ENCODE data around the gene OGA. TPM values are rescaled to one million over a fixed set of nuclear protein-coding genes. Genes with fewer than 3 reads are reported as not detected.

Gene OGA
- total RNA-seq, 1 donor from 2014 or later = 113 TPM

DNA sequence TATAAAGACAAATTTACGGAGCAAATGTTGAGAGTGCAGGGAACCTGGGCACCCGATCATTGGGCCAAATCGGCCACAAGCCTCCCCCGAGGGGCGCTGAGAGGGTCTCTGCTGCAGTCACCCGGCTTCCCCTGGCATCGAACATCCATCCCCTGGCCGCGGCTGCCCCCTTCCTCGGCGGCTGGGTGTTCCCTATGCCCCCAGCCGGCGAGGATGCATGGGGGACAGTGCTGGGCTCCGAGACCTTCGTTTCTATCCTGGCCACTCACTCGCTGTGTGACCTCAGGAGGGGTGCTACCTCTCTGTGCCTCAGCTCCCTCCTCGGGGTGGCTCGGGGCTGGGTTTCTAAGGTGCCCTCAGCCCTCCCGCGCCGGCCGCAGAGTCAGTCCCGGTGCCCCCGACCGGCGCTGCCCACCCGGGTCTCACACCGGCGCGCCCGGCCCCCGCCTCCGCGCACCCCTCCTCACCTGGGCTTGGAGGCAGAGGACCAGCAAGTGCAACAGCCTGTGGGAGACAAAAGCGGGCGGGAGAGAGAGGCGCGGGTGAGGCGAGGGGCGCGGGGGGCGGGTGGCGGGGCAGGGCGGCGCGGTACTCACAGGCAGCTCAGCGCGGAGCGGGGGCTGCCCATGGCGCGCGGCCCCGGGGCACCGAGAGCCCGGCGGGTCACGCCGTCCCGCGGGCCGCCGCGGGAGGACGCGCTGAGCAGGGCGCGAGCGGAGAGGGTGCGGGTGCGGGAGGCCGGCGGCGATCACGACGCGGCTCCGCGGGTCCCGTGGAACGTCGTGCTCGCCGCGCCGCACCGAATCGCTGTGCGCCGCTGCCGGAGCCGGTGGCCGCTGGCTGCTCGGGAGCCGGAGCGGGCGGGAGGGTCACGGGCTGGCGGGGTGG, 42.7 kb downstream of the OGA start, which contains the start of gene FGF8:
Gene FGF8 (minus strand): TSS at position 842 of the 888 bp plus-strand sequence. CDS start 214 bp downstream, at position 628.
- no peaks in the 10 kb centered on the region for H3K9me3 Mint-ChIP-seq
- H3K27me3 Mint-ChIP-seq (ENCODE audit: insufficient read depth) = peaks cover 57% of the 10 kb centered on the region
- intact Hi-C loops (cut with micrococcal nuclease) = no loop called here
- H3K4me1 Mint-ChIP-seq (ENCODE audit: low read depth) = peaks cover 21% of the 10 kb centered on the region
- H3K27ac Mint-ChIP-seq = no peak within 1 kb of the TSS
- H3K4me3 Mint-ChIP-seq = peak within 1 kb of the TSS; percentile 47
- H3K36me3 Mint-ChIP-seq (ENCODE audit: low read depth) = peaks cover 19% of the 10 kb centered on the region
- DNase-seq (ENCODE audit: low spot score) = no peak

DNA sequence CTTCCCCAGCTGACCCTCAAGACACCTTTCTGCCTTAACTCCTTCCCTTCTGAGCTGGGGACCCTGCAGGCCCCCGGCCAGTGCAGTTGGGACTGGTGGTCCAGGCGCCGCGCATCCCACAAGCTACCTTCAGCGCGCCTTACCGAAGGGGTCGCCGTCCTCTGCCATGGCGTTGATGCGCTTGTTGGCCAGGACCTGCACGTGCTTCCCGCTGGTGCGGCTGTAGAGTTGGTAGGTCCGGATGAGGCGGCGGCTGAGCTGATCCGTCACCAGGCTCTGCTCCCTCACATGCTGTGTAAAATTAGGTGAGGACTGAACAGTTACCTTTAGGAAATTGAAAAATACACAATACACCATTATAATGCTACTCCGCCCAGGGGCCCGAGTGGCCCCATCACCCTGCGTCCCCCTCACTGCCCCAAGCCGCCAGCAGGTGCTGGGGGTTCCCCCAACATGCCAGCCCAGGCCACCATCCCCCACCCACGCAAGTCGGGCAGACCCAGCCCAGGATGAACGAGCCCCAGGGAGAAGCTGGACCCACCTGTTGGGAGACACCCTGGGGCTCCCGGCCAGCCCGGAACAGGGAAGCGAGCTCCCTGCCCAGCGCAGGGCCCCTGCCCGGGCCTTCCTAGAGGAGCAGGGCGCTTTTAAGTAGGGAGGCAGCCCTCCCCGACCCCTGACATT, 43.5 kb downstream of the OGA start:
- Mint-ChIP-seq H3K27ac (no peak overlapping the region), H3K27me3 (ENCODE audit: insufficient read depth) (peaks cover 57% of the 10 kb centered on the region), H3K9me3 (no peaks in the 10 kb centered on the region), H3K36me3 (ENCODE audit: low read depth) (peaks cover 17% of the 10 kb centered on the region), H3K4me3 (no peak overlapping the region), H3K4me1 (ENCODE audit: low read depth) (peaks cover 13% of the 10 kb centered on the region)
- intact Hi-C loops (cut with micrococcal nuclease) = no loop called here
- no peak for DNase-seq (ENCODE audit: low spot score)

DNA sequence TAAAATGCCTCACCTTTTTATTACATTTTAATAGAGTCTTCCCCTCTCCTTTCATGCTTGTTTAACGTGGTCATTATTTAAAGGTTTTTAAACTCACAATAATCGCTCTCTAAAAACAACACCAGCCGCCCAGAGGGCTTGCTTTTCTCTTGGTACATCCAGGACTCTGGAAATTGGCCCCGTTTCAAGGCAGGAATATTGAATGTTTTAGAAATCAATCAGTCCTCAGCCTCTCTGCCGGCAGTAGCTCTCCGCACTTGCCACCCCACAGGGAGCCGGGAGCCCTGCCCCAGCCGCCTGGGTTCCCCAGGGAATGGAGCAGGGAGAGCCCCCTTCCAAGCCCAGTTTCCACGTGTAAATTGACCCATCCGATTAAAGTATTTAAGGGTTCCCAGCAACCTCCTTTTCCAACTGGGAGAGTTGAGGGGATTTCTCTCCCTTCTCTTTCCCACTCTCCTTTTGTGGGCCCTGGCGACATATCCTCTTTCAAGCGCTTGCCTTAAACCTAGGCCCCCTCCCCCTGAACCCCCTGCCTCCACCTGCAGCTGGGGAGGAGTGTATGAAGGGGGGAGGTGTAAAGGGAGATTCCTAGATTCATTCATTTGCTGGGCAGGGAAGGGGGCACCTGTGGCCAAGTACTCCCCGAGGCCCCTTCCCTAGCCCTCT, 44.2 kb downstream of the OGA start:
- Mint-ChIP-seq H3K4me1 (ENCODE audit: low read depth) (peaks cover 10% of the 10 kb centered on the region), H3K27ac (no peak overlapping the region), H3K4me3 (no peak overlapping the region), H3K36me3 (ENCODE audit: low read depth) (peaks cover 15% of the 10 kb centered on the region), H3K9me3 (no peaks in the 10 kb centered on the region), H3K27me3 (ENCODE audit: insufficient read depth) (peaks cover 59% of the 10 kb centered on the region)
- intact Hi-C loops (cut with micrococcal nuclease) = no loop called here
- no peak for DNase-seq (ENCODE audit: low spot score)

DNA sequence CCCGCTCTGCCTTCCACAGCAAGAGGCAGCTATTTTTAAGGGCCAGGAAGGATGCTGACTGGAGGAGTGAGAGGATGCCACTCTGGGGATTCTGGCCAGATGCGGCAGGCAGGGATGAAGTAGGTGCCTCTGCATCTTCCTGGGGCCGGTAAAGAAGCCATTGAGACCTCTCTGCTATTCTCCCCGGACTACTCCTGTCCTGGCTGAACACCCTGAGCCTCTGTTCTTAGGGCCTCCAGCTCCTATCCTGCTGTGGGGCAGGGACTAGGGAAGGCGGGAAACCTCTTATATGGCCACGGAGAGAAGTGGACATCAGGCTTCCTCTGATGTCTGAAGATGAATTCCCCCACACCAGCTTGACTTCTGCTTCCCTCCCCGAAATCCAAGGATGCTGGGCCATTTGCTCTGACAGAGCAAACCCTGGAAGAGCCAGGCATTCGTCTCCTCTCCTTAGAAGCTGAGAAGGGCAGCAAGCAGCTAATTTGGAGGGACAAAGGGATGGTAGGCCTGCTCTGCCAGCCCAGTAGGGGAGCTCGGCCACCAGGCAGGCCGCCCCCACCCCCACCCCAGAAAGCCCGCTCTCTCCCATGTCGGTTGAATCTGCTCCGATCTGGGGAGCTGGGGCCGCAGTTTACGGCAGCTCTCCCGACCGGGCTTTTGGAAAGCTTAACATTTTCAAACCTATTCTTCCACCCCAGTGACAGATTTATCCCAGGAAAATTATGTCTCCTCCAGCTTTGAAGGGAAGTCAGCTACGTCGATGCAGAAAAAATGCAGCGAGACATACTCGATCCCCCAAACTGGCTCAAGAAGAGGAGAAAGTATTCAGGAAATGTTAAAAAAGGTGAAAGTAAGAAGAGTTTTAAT, 45.1 kb downstream of the OGA start:
- no peak overlapping the region for H3K4me3 Mint-ChIP-seq
- H3K4me1 Mint-ChIP-seq (ENCODE audit: low read depth) = peaks cover 5% of the 10 kb centered on the region
- peaks cover 57% of the 10 kb centered on the region for H3K27me3 Mint-ChIP-seq (ENCODE audit: insufficient read depth)
- no peaks in the 10 kb centered on the region for H3K9me3 Mint-ChIP-seq
- intact Hi-C loops (cut with micrococcal nuclease) = no loop called here
- peaks cover 11% of the 10 kb centered on the region for H3K36me3 Mint-ChIP-seq (ENCODE audit: low read depth)
- no peak overlapping the region for H3K27ac Mint-ChIP-seq
- DNase-seq (ENCODE audit: low spot score) = no peak

DNA sequence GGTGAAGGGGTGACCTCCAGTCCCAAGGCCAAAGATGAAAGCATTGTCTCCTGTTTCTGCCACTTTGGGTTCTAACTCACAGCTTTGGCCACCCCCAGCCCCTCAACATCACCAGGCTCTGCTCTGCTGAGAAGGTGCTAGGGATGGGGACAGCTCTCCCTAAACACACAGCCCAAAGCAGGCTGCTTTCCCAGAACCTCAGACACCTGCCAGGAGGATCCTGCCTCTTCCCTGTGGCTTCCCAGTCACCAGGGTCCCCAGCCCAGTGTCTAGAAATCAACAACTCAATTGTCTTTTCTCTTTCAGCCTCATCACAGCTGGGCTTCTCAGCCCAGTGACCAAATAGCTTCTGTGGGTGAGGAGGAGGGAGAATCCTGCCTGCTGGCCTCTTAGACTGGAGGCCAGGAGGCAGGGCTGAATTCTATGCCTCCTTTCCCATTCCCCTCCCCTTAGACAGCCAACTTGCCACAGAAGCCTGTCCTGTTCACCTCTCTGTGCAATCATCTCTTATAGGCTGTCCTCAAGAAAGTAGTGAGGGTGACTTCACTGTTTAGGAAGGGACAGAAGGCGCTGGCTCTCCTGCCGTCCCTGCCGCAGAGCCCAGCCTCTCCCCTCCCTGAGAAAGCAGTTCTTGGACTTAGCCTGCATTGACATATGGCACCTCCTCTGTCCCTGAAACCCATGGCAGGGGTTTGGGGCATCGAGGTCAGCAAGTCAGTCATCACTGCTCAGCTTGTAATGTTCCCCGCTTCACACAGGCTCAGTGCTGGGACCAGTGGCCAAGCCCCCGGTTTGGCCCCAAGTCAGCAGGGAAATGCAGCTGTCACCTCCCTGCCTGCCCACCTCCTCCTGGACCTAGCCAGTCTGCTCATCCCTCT, 46.0 kb downstream of the OGA start:
- no peak for DNase-seq (ENCODE audit: low spot score)
- Mint-ChIP-seq H3K4me1 (ENCODE audit: low read depth) (no peaks in the 10 kb centered on the region), H3K36me3 (ENCODE audit: low read depth) (peaks cover 3% of the 10 kb centered on the region), H3K4me3 (no peak overlapping the region), H3K27me3 (ENCODE audit: insufficient read depth) (peaks cover 50% of the 10 kb centered on the region), H3K27ac (no peak overlapping the region), H3K9me3 (no peaks in the 10 kb centered on the region)
- intact Hi-C loops (cut with micrococcal nuclease) = no loop called here

DNA sequence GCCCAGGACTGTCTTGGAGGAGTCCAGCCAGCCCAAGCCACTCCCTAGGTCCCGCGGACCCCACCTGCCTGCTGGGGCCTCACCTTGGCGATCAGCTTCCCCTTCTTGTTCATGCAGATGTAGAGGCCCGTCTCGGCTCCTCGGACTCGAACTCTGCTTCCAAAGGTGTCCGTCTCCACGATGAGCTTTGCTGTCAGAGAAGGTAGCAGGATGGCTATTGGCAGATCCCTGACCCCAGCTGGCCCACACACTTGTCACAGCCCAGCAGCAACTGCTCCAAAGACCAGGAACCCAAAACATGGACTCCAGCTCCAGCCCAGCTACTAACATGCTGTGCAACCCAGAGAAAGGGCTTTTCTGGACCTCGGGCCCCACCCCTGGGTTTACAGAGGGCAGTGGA, 46.9 kb downstream of the OGA start:
- intact Hi-C loops (cut with micrococcal nuclease) = no loop called here
- H3K27me3 Mint-ChIP-seq (ENCODE audit: insufficient read depth) = peaks cover 45% of the 10 kb centered on the region
- H3K4me1 Mint-ChIP-seq (ENCODE audit: low read depth) = no peaks in the 10 kb centered on the region
- no peaks in the 10 kb centered on the region for H3K9me3 Mint-ChIP-seq
- H3K4me3 Mint-ChIP-seq = no peak overlapping the region
- no peaks in the 10 kb centered on the region for H3K36me3 Mint-ChIP-seq (ENCODE audit: low read depth)
- no peak for DNase-seq (ENCODE audit: low spot score)
- H3K27ac Mint-ChIP-seq = no peak overlapping the region

DNA sequence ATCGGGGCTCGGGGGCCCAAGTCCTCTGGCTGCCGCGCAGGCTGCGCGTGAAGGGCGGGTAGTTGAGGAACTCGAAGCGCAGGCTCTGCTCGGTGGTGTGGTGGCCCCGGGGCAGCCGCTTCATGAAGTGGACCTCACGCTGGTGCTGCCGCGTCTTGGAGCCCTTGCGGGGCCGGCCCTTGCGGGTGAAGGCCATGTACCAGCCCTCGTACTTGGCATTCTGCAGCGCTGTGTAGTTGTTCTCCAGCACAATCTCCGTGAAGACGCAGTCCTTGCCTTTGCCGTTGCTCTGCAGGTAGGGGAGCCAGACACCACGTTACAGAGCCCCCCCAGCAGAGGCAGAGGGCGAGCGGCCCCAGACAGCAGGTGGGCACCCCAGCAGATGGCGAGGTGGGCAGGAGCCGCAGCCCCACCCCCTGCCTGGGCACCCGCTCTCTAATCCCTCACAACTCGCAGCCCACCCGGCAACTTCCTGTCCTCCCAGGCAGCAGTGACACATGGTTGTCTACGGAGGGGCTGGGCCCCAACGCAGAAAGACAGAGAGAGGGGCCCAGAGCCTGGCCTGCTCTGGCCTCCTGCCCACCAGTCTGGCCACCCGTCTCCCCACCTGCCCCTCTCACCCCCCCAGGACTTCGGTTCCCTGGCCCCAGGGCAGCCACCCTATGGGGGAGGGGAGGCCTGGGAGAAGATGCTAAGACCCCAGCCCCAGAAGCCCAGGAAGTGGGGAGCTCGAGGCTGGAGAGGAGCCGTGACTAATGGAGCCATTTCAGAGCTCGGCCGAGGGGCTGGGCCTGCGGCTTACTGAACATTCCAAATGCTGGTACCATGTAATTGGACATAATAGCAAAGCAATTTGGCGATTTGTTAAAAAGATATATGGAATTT, 47.7 kb downstream of the OGA start:
- H3K36me3 Mint-ChIP-seq (ENCODE audit: low read depth) = no peaks in the 10 kb centered on the region
- intact Hi-C loops (cut with micrococcal nuclease) = no loop called here
- H3K4me1 Mint-ChIP-seq (ENCODE audit: low read depth) = no peaks in the 10 kb centered on the region
- no peak overlapping the region for H3K4me3 Mint-ChIP-seq
- H3K9me3 Mint-ChIP-seq = no peaks in the 10 kb centered on the region
- peaks cover 51% of the 10 kb centered on the region for H3K27me3 Mint-ChIP-seq (ENCODE audit: insufficient read depth)
- DNase-seq (ENCODE audit: low spot score) = no peak
- no peak overlapping the region for H3K27ac Mint-ChIP-seq

DNA sequence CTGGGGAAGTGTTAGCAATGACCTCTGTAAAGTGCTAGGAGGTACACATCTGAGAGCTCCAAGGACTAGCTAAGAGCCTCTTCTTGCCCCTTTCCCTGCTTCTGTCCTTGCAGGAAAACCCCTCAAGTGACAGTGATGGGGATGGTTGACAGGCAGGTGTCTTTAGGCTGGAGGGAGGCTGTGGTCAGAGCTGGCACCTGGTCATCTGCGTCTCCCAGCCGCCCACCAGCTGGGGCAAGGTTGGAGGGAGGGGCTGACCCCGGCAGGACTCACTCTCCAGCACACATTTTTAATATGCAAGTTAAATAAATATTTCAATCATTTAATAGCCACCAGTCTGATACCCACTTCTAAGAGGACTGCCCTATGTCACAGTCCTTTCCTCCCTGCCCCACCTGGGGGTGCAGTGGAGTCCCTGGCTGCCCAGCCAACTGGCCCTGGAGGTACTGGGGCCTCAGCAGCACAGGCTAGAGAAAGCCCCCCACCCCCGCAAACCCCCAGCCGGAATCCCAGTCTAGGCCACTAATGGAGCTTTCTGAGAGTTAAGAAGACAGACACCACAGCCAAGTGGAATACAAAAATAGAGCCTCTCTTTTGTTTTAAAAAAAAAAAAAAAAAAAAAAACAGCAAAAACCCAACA, 48.6 kb downstream of the OGA start:
- Mint-ChIP-seq H3K4me3 (no peak overlapping the region), H3K4me1 (ENCODE audit: low read depth) (no peaks in the 10 kb centered on the region), H3K27me3 (ENCODE audit: insufficient read depth) (peaks cover 51% of the 10 kb centered on the region), H3K27ac (no peak overlapping the region), H3K36me3 (ENCODE audit: low read depth) (no peaks in the 10 kb centered on the region), H3K9me3 (no peaks in the 10 kb centered on the region)
- intact Hi-C loops (cut with micrococcal nuclease) = no loop called here
- no peak for DNase-seq (ENCODE audit: low spot score)

DNA sequence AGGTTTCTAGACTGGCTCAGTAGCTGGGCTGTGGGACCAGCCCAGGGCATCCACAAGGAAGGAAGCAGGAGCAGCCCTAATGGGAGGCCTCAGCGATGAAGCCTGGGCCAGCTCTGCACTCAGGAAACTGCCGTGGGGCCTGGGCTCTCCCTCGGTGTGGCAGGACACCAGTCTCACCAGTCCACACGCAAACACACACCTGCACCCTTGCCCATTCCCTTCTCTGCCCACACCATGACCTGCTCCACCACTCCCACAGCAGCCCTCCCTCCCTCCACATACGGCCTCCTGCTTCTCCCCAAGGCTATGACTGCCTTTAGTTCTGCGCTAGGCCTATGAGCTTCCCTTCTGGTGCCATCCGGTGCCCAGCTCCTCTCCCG, 49.5 kb downstream of the OGA start:
- H3K27me3 Mint-ChIP-seq (ENCODE audit: insufficient read depth) = peaks cover 45% of the 10 kb centered on the region
- no peak for DNase-seq (ENCODE audit: low spot score)
- H3K27ac Mint-ChIP-seq = no peak overlapping the region
- no peak overlapping the region for H3K4me3 Mint-ChIP-seq
- H3K4me1 Mint-ChIP-seq (ENCODE audit: low read depth) = no peaks in the 10 kb centered on the region
- no peaks in the 10 kb centered on the region for H3K9me3 Mint-ChIP-seq
- intact Hi-C loops (cut with micrococcal nuclease) = no loop called here
- no peaks in the 10 kb centered on the region for H3K36me3 Mint-ChIP-seq (ENCODE audit: low read depth)

DNA sequence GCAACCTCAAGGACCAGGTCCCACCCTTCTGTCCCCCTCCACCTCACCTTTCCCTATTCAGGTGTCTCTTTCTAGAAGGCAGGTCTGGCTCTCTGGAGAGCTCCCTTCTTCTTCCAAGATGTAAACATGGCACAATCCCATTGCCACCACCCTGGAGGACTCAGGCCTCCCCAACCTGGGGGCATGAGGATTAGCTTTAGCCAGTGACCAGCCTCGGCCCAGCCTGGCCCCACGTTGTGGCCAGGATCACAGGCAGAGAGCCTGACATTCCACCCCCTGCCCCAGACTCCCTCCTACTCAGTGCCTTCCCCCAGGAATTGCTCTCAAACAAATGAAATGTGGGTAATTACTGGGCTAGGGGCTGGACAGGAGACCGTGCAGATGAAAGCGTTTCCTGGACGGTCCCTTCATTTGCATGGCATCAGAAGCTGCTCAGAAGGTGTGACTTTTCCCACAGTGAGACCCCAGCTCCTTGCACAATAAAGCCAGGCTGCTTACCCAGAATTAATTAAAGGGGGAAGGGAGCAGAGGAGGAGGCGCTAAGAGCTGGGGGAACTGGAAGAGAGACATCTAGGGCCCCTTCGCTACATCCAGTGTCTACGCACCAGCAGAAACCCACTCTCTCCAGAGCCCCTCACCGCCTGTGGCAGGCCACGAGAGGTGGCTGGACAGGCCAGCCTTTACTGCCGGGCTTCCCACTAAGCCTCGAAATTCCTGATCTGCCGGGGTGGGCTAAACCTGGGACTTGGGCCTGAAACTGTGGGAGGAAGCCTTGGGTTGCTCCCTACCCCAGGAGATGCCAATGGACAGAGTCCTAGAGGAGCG, 50.1 kb downstream of the OGA start:
- no peak overlapping the region for H3K4me3 Mint-ChIP-seq
- intact Hi-C loops (cut with micrococcal nuclease) = no loop called here
- DNase-seq (ENCODE audit: low spot score) = no peak
- peaks cover 42% of the 10 kb centered on the region for H3K27me3 Mint-ChIP-seq (ENCODE audit: insufficient read depth)
- no peaks in the 10 kb centered on the region for H3K4me1 Mint-ChIP-seq (ENCODE audit: low read depth)
- no peak overlapping the region for H3K27ac Mint-ChIP-seq
- H3K36me3 Mint-ChIP-seq (ENCODE audit: low read depth) = no peaks in the 10 kb centered on the region
- H3K9me3 Mint-ChIP-seq = no peaks in the 10 kb centered on the region
